Prostate gland (tissue), 2 donors: ENCODE measurements around the gene OSBPL9. TPM values are rescaled to one million over a fixed set of nuclear protein-coding genes. Genes with fewer than 3 reads are reported as not detected.

Source experiments
- DNase-seq: peaks from one replicate; pipeline ENCODE4 v3.0.0-alpha.2; 2019; ENCODE audit warnings: low spot score
- H3K27ac ChIP-seq, 2 donors: fragments of 200-600 bp; sonication (generic); 2 replicates each; pipeline ENCODE4 v1.5.1; 2017 to 2019
- H3K27me3 ChIP-seq: fragments of 200-600 bp; sonication (generic); replicated peaks from 2 replicates; pipeline ENCODE4 v1.5.1; 2019; ENCODE audit not compliant: insufficient read depth
- H3K36me3 ChIP-seq, 2 donors: fragments of 200-600 bp; sonication (generic); 1 replicate in 1 of 2; 2 replicates in 1 of 2; pipeline versions ENCODE4 v1.5.1 to v1.8.1; 2017 to 2019
- H3K4me1 ChIP-seq: fragments of 200-600 bp; sonication (generic); replicated peaks from 2 replicates; pipeline ENCODE4 v1.5.1; 2019
- H3K4me3 ChIP-seq, 2 donors: fragments of 200-600 bp; sonication (generic); 2 replicates each; pipeline ENCODE4 v1.5.1; 2017 to 2019
- H3K9me3 ChIP-seq: fragments of 200-600 bp; sonication (generic); 2 replicates; pipeline ENCODE4 v1.5.1; 2017
- CTCF ChIP-seq, 4 experiments: fragments of 200-600 bp in 2 of 4; fragments of 450-650 bp in 2 of 4; sonication (generic) in 2 of 4; IDR thresholded peaks; 1 replicate in 3 of 4; 2 replicates in 1 of 4; pipeline ENCODE4 v1.5.1; 2016 to 2019; ENCODE audit warnings: antibody characterized with exemption in 4 of 4, mild to moderate bottlenecking in 2 of 4, moderate library complexity in 2 of 4
- POLR2A ChIP-seq: fragments of 450-650 bp; IDR thresholded peaks from one replicate; pipeline ENCODE4 v1.6.1; 2016; ENCODE audit warnings: antibody characterized with exemption, mild to moderate bottlenecking
- POLR2AphosphoS5 ChIP-seq: sonication (generic); formaldehyde crosslinking; IDR thresholded peaks from one replicate; pipeline ENCODE4 v1.6.1; 2017; ENCODE audit warnings: antibody characterized with exemption
- WGBS: methylation state at CpG from one replicate; pipeline ENCODE4 v1.1.5; 2018; 5-methylcytosine and 5-hydroxymethylcytosine counted together
- intact Hi-C: fragments of 100-400 bp; cut with DNase I; formaldehyde crosslinking; loops from one replicate; pipeline ENCODE4 v1.14.2; 2022
- total RNA-seq, 2 donors: library from RNA; depleted of rRNA; stranded (reverse); fragments of >200 nt; gene quantifications; one replicate each; pipeline ENCODE4 v1.1.0, GENCODE V29; 2016

Gene OSBPL9
- total RNA-seq, 2 donors from 2014 or later = 93.6 to 104 TPM

GRCh38 chr1:51623025-51623424 lies 6.1 kb downstream of the OSBPL9 start:
- Histone ChIP-seq H3K4me3 (no peak overlapping the region), H3K9me3 (no peaks in the 10 kb centered on the region), H3K36me3 (no peaks in the 10 kb centered on the region), H3K4me1 (no peaks in the 10 kb centered on the region), H3K27ac (peak overlapping the region; percentile 7 to 47), H3K27me3 (no peaks in the 10 kb centered on the region)
- DNase-seq = no peak
- TF ChIP-seq POLR2AphosphoS5 (no peak), CTCF (IDR thresholded peaks at IDR 0.05) (no peak), POLR2A (no peak)
- WGBS = 93% methylated on average over 2 of the region's 2 CpGs
- intact Hi-C loops = no loop called here

GRCh38 chr1:51623450-51623849 lies 6.6 kb downstream of the OSBPL9 start:
- TF ChIP-seq POLR2A (no peak), CTCF (IDR thresholded peaks at IDR 0.05) (no peak), POLR2AphosphoS5 (no peak)
- H3K27me3 ChIP-seq = no peaks in the 10 kb centered on the region
- intact Hi-C loops = no loop called here
- no peak for DNase-seq
- peak overlapping the region; percentile 7 to 47 for H3K27ac ChIP-seq
- H3K36me3 ChIP-seq = no peaks in the 10 kb centered on the region
- no peaks in the 10 kb centered on the region for H3K4me1 ChIP-seq
- no peaks in the 10 kb centered on the region for H3K9me3 ChIP-seq
- no peak overlapping the region for H3K4me3 ChIP-seq
- 26% methylated on average over 1 of the region's 1 CpG for WGBS

- 14% methylated on average over 1 of the region's 1 CpG for WGBS
- H3K27me3 ChIP-seq = no peaks in the 10 kb centered on the region
- intact Hi-C loops = no loop called here
- H3K27ac ChIP-seq = peak overlapping the region; percentile 15 to 47
- no peaks in the 10 kb centered on the region for H3K36me3 ChIP-seq
- peaks cover 3% of the 10 kb centered on the region for H3K4me1 ChIP-seq
- DNase-seq = no peak
- TF ChIP-seq POLR2AphosphoS5 (peak; percentile 66), CTCF (IDR thresholded peaks at IDR 0.05) (no peak), POLR2A (no peak)
- no peak overlapping the region for H3K4me3 ChIP-seq
- H3K9me3 ChIP-seq = no peaks in the 10 kb centered on the region
Observed at GRCh38 chr1:51624855-51625254, 8.0 kb downstream of the OSBPL9 start.

- WGBS = 90% methylated on average over 2 of the region's 2 CpGs
- TF ChIP-seq CTCF (IDR thresholded peaks at IDR 0.05) (peak in 1 of 4 experiments; percentile 10), POLR2AphosphoS5 (no peak)
- Histone ChIP-seq H3K27me3 (no peaks in the 10 kb centered on the region), H3K9me3 (no peaks in the 10 kb centered on the region), H3K4me3 (no peak overlapping the region), H3K36me3 (no peaks in the 10 kb centered on the region), H3K27ac (no peak overlapping the region), H3K4me1 (peaks cover 3% of the 10 kb centered on the region)
- DNase-seq = no peak
- intact Hi-C loops = no loop called here
Observed at GRCh38 chr1:51627672-51628071, 10.8 kb downstream of the OSBPL9 start.

- H3K4me1 ChIP-seq = peaks cover 3% of the 10 kb centered on the region
- no peak for TF ChIP-seq CTCF (IDR thresholded peaks at IDR 0.05)
- no peak for TF ChIP-seq POLR2AphosphoS5
- no peak for TF ChIP-seq POLR2A
Observed at GRCh38 chr1:51628715-51629590, 12.1 kb downstream of the OSBPL9 start.

More at GRCh38 chr1:51628715-51629590, 12.1 kb downstream of the OSBPL9 start:
- Histone ChIP-seq H3K9me3 (no peaks in the 10 kb centered on the region), H3K36me3 (no peaks in the 10 kb centered on the region), H3K27me3 (no peaks in the 10 kb centered on the region), H3K4me3 (no peak overlapping the region), H3K27ac (no peak overlapping the region)
- DNase-seq = no peak
- intact Hi-C loops = no loop called here
- 72% methylated on average over 8 of the region's 8 CpGs for WGBS
